Measurements from ENCODE around the gene OR2G3.

DNA sequence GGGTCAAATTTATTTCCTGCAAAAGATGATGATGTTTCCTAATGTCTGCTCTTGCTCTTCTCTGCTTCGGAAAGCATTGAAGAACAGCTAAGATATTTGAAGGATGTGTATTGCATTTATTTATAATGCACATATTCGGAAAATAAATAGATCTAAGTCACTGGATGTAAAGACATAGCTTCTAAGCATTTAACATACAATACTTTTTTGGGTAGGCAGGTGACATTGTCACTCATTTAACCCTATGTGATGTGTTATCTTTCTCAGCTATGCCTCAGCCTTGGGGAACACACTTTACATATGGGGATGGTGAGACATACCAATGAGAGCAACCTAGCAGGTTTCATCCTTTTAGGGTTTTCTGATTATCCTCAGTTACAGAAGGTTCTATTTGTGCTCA, 17.3 kb upstream of the OR2G3 start, which contains the start of gene OR2G2:
- TF ChIP-seq, protein P1, sequence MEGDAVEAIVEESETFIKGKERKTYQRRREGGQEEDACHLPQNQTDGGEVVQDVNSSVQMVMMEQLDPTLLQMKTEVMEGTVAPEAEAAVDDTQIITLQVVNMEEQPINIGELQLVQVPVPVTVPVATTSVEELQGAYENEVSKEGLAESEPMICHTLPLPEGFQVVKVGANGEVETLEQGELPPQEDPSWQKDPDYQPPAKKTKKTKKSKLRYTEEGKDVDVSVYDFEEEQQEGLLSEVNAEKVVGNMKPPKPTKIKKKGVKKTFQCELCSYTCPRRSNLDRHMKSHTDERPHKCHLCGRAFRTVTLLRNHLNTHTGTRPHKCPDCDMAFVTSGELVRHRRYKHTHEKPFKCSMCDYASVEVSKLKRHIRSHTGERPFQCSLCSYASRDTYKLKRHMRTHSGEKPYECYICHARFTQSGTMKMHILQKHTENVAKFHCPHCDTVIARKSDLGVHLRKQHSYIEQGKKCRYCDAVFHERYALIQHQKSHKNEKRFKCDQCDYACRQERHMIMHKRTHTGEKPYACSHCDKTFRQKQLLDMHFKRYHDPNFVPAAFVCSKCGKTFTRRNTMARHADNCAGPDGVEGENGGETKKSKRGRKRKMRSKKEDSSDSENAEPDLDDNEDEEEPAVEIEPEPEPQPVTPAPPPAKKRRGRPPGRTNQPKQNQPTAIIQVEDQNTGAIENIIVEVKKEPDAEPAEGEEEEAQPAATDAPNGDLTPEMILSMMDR (optimal IDR thresholded peaks at IDR 0.05 in 1 of 3, IDR thresholded peaks at IDR 0.05 in 1 of 3, conservative IDR thresholded peaks at IDR 0.05 in 1 of 3; ENCODE audit: extremely low read depth in 1 of 3, insufficient read depth in 2 of 3, low read length in 3 of 3): no peak
- TF ChIP-seq EZH2 (IDR thresholded peaks at IDR 0.05; ENCODE audit: low read length): no peak

Data from keratinocyte (primary cell).